Lower lobe of right lung (tissue), 2 donors: ENCODE results near the gene GALR2. TPM values are rescaled to one million over a fixed set of nuclear protein-coding genes. Genes with fewer than 3 reads are reported as not detected.
"Not testable (repeated sequence)": the region's sequence is repeated elsewhere in the genome, so short reads cannot be mapped to it uniquely, and the experiment has no call there.

ENCODE experiments used
- ATAC-seq, 2 donors: fragments of 200-7000 bp; cut with Tn5 transposase; one replicate each; pipeline ENCODE4 v1.9.1; 2020 to 2022; ENCODE audit warnings: mild to moderate bottlenecking in 2 of 2, moderate library complexity in 2 of 2
- DNase-seq: peaks from one replicate; pipeline ENCODE4 v3.0.0-alpha.2; 2020
- H3K27ac ChIP-seq: fragments of 200-600 bp; one replicate; pipeline ENCODE4 v1.8.0; 2022
- H3K27me3 ChIP-seq: fragments of 200-600 bp; one replicate; pipeline ENCODE4 v1.8.0; 2022; ENCODE audit warnings: low read depth
- H3K36me3 ChIP-seq: fragments of 200-600 bp; one replicate; pipeline ENCODE4 v1.8.0; 2022; ENCODE audit warnings: mild to moderate bottlenecking
- H3K4me1 ChIP-seq: fragments of 200-600 bp; one replicate; pipeline ENCODE4 v1.8.0; 2022
- H3K4me3 ChIP-seq: fragments of 200-600 bp; one replicate; pipeline ENCODE4 v1.8.0; 2022; ENCODE audit warnings: mild to moderate bottlenecking
- H3K9me3 ChIP-seq: fragments of 200-600 bp; one replicate; pipeline ENCODE4 v1.8.0; 2022
- intact Hi-C: fragments of 100-400 bp; cut with DNase I; formaldehyde crosslinking; loops from one replicate; pipeline ENCODE4 v1.11.0; 2022
- total RNA-seq: library from RNA; stranded (reverse); fragmentation: NEBNext Ultra II Directional; extraction: Animal tissue kit (Norgen Biotek cat#: 25700); gene quantifications from one replicate; pipeline ENCODE4 v1.2.1, GENCODE V29; 2021
- TF ChIP-seq, protein P1 (sequence below): fragments of 200-600 bp; IDR thresholded peaks from one replicate; pipeline ENCODE4 v1.8.0; 2022; ENCODE audit warnings: antibody characterized with exemption, mild to moderate bottlenecking
- donor health status: DM: no; HTN: yes; CAD: no; lungs with severe emphysema.

The GALR2 gene
- total RNA-seq, 1 donor from 2014 or later = not detected

DNA sequence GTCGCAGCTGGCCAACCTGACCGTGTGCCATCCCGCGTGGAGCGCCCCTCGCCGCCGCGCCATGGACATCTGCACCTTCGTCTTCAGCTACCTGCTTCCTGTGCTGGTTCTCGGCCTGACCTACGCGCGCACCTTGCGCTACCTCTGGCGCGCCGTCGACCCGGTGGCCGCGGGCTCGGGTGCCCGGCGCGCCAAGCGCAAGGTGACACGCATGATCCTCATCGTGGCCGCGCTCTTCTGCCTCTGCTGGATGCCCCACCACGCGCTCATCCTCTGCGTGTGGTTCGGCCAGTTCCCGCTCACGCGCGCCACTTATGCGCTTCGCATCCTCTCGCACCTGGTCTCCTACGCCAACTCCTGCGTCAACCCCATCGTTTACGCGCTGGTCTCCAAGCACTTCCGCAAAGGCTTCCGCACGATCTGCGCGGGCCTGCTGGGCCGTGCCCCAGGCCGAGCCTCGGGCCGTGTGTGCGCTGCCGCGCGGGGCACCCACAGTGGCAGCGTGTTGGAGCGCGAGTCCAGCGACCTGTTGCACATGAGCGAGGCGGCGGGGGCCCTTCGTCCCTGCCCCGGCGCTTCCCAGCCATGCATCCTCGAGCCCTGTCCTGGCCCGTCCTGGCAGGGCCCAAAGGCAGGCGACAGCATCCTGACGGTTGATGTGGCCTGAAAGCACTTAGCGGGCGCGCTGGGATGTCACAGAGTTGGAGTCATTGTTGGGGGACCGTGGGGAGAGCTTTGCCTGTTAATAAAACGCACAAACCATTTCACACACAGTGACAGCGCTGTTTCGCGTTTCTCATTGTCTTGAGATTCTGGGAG, 2.4 kb downstream of the GALR2 start:
- DNase-seq (no peak), ATAC-seq (no peak)
- intact Hi-C loops = no loop called here
- H3K4me3 ChIP-seq = peak overlapping the region; percentile 26
- no peaks in the 10 kb centered on the region for H3K9me3 ChIP-seq
- TF ChIP-seq, protein P1, sequence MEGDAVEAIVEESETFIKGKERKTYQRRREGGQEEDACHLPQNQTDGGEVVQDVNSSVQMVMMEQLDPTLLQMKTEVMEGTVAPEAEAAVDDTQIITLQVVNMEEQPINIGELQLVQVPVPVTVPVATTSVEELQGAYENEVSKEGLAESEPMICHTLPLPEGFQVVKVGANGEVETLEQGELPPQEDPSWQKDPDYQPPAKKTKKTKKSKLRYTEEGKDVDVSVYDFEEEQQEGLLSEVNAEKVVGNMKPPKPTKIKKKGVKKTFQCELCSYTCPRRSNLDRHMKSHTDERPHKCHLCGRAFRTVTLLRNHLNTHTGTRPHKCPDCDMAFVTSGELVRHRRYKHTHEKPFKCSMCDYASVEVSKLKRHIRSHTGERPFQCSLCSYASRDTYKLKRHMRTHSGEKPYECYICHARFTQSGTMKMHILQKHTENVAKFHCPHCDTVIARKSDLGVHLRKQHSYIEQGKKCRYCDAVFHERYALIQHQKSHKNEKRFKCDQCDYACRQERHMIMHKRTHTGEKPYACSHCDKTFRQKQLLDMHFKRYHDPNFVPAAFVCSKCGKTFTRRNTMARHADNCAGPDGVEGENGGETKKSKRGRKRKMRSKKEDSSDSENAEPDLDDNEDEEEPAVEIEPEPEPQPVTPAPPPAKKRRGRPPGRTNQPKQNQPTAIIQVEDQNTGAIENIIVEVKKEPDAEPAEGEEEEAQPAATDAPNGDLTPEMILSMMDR = no peak
- H3K4me1 ChIP-seq = peaks cover 41% of the 10 kb centered on the region
- peaks cover 2% of the 10 kb centered on the region for H3K36me3 ChIP-seq
- no peak overlapping the region for H3K27ac ChIP-seq
- peaks cover 67% of the 10 kb centered on the region for H3K27me3 ChIP-seq

DNA sequence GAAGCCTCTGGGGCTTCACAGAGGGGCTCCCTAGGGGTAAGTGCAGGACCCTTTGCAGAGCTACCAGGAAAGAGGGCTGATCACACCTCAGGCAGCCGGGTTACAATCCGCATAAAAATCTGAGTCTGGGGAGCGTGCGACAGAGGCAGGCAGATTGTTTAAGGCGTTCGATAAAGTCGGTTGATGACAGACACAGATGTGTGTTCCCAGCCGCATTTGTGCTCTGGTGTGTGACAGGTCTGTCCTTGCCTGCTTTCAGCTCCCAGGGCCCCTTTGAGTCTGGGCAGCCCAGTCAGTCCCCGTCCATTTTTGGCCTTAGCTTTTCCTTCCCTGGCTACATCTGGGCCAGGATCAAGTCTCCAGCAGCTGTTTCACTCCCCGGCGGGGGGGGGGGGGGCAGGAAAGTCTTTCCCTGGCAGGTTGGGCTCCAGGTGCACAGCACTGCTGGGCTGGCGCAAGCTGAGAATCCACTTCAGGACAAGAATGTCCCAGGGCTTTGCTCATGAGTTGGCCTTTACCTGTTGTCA, 3.1 kb downstream of the GALR2 start:
- peaks cover 67% of the 10 kb centered on the region for H3K27me3 ChIP-seq
- TF ChIP-seq, protein P1 = no peak
- DNase-seq = no peak
- no peak overlapping the region for H3K27ac ChIP-seq
- H3K4me1 ChIP-seq = peaks cover 41% of the 10 kb centered on the region
- H3K4me3 ChIP-seq = no peak overlapping the region
- intact Hi-C loops = no loop called here
- no peaks in the 10 kb centered on the region for H3K9me3 ChIP-seq
- no peak for ATAC-seq
- H3K36me3 ChIP-seq = peaks cover 9% of the 10 kb centered on the region

DNA sequence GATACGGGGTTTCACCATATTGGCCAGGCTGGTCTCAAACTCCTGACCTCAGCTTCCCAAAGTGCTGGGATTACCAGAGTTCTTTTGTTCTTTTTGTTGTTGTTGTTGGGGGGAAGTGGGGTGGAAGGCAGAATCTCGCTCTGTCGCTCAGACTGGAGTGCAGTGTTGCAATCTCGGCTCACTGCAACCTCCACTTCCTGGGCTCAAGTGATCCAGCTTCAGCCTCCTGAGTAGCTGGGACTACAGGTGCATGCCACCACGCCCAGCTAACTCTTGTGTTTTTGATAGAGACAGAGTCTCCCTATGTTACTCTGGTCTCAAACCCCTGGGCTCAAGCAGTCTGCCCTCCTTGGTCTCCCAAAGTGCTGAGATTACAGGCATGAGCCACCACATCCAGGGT, 3.8 kb downstream of the GALR2 start:
- Histone ChIP-seq H3K36me3 (peaks cover 16% of the 10 kb centered on the region), H3K27me3 (peaks cover 67% of the 10 kb centered on the region), H3K4me1 (peaks cover 36% of the 10 kb centered on the region)
- H3K9me3 ChIP-seq, ATAC-seq, H3K27ac ChIP-seq, H3K4me3 ChIP-seq, intact Hi-C loops, DNase-seq: not testable (repeated sequence)

DNA sequence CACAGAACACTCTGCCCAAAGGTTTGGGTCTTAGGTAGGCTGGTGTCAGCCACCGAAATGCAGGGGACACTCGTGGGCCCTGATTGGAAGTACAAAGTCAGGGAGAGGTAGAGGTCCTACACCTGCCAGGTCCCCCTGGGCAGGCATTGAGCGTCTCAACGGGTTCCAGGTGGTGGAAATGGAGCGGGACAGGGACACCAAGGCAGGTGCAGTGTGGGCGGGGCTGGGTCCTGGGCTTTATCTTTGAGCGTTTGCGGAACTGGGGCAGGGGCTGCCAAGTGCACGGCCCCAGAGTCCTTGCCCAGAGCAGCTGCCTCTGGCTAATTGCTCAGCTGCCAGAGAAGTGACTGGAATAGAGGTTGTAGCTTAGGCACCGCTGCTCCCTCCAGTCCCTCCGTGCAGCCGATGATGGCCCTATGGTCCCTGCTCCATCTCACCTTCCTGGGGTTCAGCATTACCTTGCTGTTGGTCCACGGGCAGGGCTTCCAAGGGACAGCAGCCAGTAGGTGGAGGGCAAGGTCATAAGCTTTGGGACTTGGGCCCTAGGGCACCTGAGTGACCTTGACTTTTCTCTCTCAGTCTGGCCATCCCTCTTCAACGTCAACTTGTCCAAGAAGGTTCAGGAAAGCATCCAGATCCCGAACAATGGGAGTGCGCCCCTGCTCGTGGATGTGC, 4.4 kb downstream of the GALR2 start, which contains the start of gene ZACN:
Gene ZACN (plus strand): TSS at position 323 of the 675 bp plus-strand sequence. CDS start 83 bp downstream, at position 406.
- H3K4me1 ChIP-seq = peaks cover 36% of the 10 kb centered on the region
- peaks cover 22% of the 10 kb centered on the region for H3K36me3 ChIP-seq
- H3K9me3 ChIP-seq = no peaks in the 10 kb centered on the region
- ATAC-seq = no peak
- intact Hi-C loops = no loop called here
- H3K4me3 ChIP-seq = no peak within 1 kb of the TSS
- DNase-seq = no peak
- no peak within 1 kb of the TSS for H3K27ac ChIP-seq
- peaks cover 60% of the 10 kb centered on the region for H3K27me3 ChIP-seq
- TF ChIP-seq, protein P1 = no peak

DNA sequence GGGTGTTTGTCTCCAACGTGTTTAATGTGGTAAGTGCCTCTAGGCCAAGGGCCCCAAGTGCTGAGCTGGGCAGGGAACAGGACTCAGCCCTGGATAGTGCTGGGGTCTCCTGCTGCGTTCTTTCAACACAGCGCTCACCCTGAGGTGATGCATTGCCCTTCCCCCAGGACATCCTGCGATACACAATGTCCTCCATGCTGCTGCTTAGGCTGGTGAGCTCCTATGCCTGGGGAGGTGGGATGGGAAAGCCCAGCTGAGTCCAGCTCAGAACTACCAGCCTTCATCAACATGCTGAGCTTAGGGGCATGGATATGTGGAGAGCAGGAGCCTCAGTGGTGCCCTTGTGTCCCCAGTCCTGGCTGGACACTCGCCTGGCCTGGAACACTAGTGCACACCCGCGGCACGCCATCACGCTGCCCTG, 5.0 kb downstream of the GALR2 start:
- peaks cover 30% of the 10 kb centered on the region for H3K4me1 ChIP-seq
- H3K27me3 ChIP-seq = peaks cover 55% of the 10 kb centered on the region
- no peak overlapping the region for H3K27ac ChIP-seq
- DNase-seq (no peak), ATAC-seq (no peak)
- peaks cover 28% of the 10 kb centered on the region for H3K36me3 ChIP-seq
- no peak overlapping the region for H3K4me3 ChIP-seq
- H3K9me3 ChIP-seq = no peaks in the 10 kb centered on the region
- TF ChIP-seq, protein P1 = no peak
- intact Hi-C loops = no loop called here
